GM19397 (cell line): ENCODE data around the gene LPP.
A peak's percentile ranks its signal among the peaks of the same experiment; 100 is the strongest.

Experiments
- ATAC-seq: cut with Tn5 transposase; IDR thresholded peaks from one replicate; pipeline ENCODE4 v1.9.1; 2021; ENCODE audit warnings: mild to moderate bottlenecking, moderate library complexity; ENCODE audit not compliant: unreplicated experiment

Gene LPP

DNA sequence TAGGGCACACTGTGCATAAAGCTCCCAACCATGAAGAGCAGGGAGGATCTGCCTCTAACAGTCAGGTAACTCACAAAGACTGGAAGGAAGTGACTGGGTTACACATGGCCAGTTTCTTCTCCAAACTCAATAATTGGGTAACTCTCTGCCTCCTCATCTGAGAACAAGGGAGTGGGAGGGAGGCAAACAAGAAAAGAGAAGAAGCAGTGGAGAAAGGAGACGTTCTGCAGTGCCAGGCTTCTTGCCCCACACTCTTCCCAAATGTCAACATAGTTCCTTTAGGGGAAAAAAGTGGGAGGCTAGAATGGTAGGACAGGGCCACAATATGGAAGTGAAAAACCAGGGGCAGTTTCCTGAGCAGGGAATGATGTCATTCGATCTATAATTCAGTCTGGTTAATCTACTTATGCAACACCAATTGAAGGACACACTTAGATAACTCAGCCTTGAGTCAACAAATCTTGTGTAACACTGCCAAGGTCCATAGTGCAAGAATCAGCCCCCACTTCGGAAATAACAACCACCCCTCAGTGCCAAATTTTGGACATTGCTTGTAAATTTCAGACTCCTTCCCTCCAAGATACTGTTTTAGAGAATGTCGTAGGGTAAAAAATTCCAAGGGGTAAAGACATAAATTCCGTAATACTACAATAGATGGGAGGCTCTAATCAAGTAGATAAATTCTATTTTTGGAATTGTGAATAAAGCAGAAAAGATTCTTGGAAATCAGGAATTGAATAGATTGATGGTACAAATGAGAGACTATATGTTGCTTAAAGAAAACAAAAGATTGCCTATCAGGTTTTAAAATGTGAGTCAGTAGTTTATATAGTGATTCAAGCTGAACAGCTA lies 143.0 kb downstream of the LPP start:
- no peak for ATAC-seq

DNA sequence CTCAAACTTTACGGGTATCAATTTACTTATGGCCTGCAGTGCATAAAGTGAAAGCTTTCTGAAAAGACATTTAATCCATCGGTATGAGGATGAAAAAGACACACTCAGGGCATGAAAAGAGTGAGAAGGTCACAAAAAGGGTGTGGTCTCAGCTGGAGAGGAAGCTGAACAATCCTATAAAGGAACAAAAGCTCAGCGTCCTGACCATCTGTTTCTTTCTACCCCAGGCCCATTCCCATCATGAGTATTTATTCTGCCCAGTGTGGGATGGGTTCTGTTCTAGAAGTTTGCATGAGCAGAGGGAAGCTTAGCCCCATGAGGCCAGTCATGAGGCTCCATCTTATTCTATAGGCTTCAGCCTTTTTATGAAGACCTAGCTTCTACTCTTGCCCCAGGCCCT lies 144.6 kb downstream of the LPP start:
- ATAC-seq = no peak

DNA sequence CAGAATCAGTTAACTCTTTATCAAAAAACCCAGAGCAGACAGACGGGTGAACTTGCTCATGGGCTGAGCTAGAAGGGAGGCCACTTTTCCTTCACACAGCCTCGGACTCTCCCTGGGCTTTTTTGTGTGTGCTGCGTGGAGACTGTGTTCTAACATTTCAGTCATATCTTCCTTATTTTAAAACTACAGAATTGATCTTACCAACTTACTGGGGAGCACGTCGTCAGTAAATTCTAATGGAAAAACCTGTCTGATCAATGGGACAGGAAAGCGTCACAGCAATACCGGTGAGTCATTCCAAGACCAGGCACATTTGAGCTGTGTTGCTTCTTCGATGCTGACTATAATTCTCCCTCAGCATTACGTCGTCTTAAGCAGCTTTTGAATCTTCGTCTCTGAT lies 145.1 kb downstream of the LPP start:
- ATAC-seq = no peak

DNA sequence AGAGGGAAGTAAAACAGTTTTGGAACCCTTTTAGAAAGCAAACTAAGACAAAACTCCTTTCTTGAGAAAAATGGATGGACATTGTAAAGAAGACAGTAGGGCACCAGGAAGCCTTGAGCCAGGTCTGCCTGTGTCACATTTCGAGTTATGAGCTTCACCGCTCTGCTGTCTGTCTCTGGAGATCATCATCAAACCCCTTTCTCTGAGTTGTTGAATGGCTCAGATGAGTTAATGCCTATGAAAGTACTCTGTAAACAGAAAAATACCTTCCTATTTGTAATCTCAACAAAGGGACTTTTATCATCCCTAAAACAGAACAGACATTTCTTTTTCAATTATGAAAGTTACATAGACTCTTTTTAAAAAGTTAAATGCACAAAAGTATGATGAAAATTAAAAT lies 145.8 kb downstream of the LPP start:
- ATAC-seq = no peak

DNA sequence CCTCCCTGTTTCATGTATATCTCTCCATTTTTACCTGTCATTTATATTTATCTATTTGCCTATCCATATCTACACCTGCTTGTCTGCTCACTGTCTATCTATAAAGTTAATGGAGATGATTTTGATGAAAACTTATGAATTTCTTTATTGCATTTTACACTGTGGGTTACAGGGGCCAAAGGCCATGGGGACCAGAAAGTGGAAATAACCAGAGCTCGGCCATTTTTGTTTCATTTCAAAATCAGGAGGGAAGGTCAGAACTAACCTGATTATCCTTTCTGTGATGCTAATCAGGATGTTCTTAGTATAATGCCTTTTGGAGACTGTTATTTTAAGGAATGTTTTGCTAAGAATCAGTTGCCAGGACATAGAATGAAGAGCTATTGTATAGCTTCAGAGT lies 147.2 kb downstream of the LPP start:
- ATAC-seq = no peak

DNA sequence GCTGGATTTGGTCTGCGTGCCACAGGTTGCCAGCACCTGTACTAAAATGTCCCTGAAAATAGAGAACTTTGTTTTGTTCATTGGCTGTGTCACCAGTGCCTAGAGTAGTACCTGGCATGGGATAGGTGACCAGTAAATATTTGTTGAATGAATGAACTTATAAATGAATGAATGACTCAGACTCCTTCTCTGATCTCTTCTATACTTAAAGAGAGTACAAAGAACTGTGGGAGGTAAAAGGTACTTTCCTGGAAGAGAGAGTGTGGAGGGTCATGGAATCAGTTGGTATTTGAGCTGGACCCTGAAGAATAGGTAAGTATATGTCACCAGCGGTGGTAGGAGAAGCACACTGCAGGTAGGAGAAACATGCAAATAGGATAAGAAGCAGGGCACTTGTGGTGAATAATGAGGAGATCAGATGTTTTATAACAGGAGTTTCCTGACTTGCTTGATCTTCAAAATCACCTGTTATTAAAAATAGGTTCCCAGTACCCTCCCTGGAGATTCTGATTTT lies 149.4 kb downstream of the LPP start:
- ATAC-seq = no peak

DNA sequence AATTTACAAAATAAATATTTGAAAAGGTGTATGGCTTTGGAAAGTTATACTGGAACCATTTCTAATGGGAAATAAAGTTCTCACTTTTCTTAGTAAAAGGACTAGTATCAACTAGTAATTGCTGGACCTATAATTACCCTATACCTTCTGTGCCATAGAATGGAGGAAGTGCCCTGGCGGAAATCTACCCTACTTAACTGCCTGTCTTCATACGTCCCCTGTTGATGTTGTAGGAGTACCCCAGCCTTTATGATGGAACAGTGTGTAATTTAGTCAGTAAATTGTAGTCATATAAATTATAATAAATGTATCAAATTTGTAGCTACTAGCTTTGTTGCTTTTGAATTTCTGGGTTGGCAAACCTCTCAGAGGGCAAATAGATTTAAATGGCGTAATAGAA lies 149.9 kb downstream of the LPP start:
- no peak for ATAC-seq

DNA sequence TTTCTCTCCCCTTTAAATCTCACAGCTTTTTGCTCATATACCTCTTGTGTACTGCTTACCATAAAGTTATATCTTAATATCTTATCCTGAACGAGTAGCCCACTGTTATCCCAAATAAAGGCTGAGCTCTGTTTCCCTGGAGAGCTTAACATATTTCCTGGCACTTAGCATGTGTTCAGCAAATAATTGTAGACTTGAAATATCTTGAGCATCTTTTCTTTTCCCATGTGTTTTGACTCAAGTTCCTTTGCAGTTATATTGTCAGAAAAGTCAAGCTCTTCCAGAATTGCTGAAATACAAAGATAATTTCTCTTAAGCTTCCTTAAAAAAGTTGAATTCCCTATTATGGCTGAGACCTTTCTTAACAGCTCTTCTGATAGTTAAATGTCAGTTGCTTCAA lies 150.5 kb downstream of the LPP start:
- ATAC-seq = no peak

DNA sequence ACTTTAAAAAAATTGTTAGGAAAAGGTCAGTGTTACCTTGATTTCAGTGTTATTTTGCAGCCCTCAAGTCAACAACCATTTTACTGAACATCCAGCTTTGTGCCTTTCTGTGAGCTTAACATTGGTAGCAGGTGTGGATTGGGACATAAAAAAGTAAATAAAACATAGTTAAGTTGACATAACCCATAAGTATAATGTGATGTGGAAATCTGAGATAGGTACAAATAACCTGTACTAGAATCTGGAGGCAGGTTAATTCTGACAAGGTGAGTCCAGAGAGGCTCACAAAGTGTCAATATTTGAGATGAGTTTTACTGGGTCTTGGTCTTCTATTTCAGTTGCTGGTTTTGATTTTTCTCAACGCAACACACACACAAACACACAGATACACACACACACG lies 151.3 kb downstream of the LPP start:
- no peak for ATAC-seq

DNA sequence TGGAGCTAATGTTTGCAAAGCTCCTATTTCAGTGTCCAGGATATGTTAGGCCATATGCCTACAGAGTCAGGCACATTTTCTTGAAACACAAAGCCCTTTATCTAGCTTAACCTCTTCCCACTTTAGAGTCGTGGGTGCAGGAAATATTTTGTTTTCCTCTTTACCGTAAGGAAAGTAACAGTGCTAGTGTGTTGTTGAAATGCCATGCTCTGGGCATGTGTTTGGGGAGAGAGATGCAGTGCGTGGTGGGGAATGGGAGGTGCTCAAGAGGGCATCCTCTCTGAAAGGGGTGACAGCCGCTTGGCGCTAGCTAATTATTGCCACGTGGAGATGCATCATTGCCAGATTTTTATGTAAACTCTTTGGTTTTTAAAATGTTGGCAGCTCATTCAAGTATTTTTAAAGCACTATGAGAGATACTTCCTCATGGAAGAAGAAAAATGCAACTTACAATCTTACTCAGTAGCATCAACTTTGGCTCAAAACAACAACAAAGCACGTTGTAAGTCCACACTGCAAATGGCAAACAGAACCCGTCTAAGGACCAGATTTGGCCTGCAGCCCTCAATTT lies 152.6 kb downstream of the LPP start:
- no peak for ATAC-seq

DNA sequence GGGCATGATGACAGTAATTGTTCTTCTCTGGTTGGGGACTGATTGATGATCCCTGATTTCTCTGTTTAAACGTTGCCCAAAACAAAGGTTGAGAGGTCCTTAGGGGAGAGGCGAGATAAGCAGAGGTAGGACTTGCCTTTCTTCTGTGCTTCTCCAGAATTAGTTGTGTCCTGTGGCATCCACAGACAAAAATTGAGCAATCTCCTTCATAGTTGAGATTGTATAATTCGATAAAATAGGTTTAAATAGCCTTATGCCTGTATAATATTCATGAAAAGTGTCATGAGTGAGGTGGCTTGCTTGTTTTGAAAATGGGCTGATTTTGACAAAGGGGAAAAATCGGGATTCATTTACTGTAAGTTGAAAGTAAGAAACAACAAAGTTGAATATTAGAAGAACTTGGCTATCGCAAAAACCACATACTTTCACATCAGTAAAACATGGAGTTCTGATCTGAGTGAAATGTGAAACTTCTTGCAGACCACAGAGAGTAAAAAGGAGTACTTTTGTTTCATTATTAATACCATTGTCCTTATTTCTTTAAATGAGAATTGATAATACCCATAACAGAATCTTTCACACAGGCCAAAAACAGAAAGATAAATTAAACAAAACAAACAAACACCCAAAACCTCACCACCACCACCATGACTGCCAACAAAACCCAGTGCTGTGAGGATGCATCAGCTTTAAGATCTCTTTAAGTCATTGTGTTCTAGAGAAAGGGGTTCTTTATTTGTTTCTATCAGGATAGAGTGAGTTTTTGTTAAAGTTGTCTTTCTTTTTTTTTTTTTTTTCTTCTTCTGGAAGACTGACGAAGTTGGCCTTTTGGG lies 155.7 kb downstream of the LPP start:
- ATAC-seq = peak; percentile 90

DNA sequence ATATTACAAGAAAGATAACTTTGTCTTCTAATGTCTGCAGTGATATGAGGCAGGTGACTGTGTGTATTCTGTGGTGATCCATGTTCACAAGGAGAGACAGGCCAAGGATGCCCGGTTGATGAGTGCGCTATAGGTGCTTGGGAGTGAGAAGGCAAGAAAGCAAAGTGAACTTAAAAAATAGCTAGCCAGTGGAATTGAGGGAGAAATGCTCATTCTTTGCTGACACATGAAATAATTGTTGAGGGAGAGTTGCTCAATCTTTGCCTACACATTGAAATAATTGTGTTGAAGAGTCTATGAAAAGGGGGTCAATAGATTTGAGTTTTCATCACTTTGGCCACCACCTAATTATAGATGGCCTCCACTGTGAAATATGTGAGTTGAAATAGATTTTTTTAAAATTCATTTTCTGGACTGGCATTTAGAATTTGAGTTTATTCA lies 156.3 kb downstream of the LPP start:
- no peak for ATAC-seq

DNA sequence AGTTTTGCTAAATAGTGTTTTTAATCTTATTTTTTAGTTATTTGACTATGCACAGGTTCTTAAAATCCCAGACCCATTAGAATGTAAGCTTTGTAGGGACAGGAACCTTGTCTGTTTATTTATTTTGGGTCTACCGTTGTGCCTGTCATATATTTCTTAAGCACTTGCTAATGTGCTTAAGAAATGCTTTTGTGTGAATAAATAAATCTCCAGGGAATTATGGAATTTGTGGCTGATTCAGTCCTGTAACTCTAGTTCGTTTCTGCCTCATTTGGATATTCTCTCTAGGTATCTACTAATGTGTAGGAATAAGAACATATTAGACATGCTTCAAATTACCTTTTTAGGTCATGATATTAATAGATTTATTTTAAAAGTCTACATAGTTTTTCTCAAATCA lies 161.6 kb downstream of the LPP start:
- no peak for ATAC-seq

DNA sequence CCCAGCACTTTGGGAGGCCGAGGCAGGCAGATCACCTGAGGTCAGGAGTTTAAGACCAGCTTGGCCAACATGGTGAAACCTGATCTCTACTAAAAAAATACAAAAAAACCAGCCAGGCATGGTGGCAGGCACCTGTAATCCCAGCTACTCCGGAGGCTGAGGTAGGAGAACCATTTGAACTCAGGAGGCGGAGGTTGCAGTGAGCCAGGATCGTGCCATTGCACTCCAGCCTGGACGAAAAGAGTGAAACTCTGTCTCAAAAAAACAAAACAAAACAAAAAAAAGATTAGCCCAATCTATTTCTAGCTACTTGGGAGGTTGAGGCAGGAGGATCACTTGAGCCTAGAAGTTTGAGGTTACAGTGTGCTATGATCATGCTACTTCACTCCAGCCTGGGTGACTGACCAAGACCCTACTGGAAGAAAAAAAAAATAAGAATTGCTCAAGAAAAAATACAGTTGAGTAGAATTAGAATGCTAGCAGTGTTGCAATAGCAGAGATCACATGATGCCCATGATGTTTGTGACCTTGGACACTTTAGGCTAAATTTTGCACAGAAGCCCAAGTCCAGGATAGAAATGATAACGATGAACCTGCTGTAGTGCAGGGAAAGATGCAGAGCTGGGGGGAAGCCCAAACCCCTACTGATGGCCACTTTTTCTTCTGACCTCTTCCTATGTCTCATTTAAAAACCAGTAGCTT lies 162.2 kb downstream of the LPP start:
- ATAC-seq = no peak

DNA sequence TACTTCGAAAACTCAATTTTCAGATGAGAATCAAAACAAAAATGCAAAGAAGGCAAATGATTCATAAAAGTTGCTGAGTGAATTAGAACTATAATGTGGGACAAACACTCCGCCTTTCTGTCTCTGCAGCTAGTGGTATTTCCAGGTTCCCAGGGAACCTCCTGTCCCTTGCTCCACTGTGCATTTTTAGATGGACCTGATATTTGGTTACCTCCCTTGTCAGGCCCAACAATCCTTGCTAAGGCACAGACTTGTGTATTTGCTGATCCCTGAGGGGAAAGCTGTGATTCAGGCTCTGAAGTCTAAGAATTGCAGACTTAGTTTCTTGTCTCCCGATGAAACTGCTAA lies 162.7 kb downstream of the LPP start:
- no peak for ATAC-seq

DNA sequence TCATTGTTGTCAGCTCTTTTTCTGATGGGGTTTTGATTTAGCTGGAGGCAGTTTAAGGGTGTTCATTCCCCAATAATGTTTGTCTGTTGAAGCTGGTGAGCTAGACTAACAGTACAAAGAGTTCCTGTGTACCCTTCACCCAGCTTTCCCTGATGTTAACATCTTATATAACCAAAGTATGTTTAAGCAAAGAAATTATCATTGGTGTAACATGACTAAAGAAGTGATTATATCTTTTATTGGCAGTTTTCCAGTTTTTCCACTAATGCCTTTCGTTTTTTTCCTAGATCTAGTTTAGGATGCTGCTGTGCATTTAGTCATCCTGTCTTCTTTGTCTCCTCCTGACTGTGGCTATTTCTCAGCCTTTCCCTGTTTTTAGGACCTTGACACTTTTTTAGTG lies 165.6 kb downstream of the LPP start:
- ATAC-seq = no peak

DNA sequence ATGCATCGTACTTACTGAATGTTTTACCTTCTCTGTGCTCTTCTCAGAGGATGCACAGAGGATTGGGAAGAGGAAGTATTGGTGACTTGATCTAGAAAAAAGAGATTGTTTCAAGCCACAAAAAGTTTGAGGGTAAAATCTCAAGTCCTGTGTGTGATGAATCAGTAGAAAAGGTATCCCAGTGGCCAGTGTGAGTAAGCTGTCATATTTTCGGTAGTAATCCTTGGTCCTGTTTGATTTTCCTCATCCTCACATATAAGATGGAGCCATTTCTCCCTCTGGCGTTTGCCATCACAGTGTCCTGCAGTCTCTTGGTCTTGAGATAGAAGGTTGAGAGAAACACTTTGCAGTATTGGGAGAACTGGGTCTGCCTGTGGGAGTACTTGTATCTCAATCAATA lies 166.8 kb downstream of the LPP start:
- ATAC-seq = no peak

DNA sequence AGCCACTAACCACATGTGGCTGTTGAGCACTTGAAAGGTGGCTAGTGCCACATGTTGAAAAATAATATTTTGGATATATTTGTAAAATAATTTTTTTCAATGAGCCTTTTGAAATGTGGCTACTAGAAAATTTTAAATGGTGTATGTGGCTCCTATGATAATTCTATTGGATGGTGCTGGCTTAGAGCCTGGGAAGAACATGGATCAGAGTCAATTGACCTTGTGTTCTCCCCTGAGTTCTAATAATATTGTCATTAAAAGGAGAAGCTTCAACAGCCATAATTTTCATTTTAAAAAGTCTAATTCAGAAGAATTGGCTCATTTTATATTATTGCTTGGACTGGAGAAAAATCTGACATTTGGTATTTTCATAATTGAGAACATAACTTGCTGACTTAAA lies 167.3 kb downstream of the LPP start:
- ATAC-seq = no peak

DNA sequence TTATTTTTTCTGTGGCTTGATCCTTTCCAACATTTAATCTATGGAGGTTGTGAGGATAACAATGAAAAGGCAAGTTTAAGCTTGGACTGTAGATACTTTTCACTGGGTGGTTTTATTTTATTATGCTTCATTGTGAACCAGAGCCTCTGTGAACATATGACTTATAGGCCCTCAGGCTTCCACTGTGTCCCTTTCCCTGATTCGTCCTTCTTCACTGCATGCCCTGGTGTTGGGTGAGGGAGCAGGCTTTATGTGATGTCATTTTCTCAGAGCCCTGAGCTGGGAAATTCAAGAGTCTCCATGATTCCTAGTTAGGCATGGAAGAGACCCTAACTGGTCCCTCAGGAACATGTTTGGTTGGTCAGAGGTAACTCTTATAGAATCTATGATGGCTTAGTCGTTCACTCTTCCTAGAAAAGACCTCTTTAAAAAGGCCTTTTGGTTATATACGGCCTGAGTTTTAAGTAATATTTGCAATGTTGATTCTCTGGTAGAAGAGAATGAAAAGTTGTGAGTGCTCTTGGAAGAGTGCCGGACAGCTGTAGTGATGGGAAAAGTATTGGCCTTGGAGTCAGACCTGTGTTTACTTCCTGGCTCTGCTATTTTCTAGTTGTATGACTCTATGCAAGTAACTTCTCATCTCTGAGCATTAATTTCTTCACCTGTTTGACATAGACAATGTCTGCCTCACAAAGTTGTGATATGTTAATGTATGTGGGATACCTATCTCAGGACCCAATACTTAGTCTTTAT lies 168.4 kb downstream of the LPP start:
- ATAC-seq = no peak

DNA sequence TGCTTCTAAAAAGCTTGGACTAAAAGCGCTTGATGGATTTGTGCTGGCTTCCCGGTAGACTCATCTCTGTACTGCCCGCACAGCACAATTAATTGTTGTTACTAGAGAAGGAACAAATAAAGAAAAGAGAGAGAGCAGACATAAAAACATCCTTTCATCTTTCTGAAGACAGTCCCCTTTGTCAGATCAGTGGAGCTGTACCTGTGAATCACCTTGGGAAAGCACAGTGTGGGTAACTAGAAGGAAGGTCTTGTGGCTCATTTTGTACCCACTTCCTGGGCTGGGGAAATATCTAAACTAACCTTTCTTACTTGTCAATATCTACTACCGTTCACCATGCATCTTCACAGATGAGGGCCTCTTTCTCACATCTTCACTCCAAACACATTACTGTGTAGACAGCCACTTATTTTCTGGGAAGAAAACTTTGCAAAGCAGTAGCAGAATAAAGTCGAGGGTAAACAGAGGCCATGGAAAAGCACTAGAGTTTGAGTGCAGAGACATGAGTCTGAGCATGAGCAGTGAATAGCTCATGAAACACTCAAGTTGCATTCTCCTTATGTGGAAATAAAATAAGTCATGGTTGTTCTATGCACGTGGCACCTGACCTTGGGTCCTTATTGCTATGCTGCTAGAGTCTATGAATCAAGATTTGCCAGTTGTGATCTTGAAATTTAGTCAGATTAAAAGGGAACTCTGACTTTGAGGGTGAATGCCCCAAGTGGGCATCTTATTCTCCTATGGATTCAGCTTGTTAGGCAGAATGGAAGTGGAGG lies 169.3 kb downstream of the LPP start:
- no peak for ATAC-seq
